DLD1 (cell line): ENCODE data around the gene VPS11.
"Not testable (repeated sequence)": the region's sequence is repeated elsewhere in the genome, so short reads cannot be mapped to it uniquely, and the experiment has no call there.

Experiments
- in situ Hi-C: cut with HindIII; loops from 2 replicates; pipeline ENCODE4 v1.10.0; 2017; ENCODE audit warnings: low sequenced_read_pairs

The VPS11 gene

DNA sequence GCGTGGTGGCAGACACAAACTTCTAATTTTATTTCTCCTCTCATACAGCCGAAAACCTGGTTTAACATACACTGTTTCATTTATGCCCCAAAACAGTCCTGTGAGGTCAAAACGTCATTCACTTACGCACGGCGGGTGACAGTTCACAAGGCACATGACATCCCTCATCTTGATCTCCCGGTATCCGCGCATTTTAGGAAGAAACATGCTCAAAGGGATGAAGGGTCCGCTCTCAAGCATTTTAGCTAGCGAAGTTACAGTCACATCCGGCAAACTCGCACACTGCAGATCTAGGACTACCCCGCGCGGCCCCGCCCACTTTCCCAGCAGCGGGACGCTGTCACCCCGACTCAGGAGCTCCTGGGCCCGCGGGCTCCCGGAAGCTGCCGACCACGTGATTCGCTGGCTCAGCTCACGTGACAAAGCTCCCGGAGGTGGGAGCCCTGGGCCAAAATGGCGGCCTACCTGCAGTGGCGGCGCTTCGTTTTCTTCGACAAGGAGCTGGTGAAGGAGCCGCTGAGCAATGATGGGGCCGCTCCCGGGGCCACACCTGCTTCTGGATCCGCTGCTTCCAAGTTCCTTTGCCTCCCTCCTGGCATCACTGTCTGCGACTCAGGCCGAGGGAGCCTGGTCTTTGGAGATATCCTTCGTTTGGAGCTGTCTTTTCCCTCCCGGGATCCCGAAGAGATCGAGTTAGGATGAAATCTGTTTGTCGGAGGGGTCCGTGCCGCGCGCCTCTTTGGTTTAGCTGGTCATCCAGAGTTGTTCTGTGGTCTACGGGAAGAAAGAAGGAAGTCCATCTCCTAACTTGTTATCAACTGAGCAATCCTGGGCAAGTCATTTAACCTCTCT lies at the start of gene VPS11:
Gene VPS11 (plus strand): TSS at position 448 of the 852 bp plus-strand sequence. CDS start 6 bp downstream, at position 454.
- in situ Hi-C loops = no loop called here

GRCh38 chr11:119018074-119018938 lies 49.3 kb upstream of the VPS11 start, which contains the start of the genes RPS25 and TRAPPC4:
Gene RPS25, minus strand, starts transcription at chr11:119018343. Its CDS starts 59 bp downstream, at chr11:119018284.
Gene TRAPPC4, plus strand, starts transcription at chr11:119018766. Its CDS starts 30 bp downstream, at chr11:119018796.
- in situ Hi-C loops = loop anchor here (5.0 kb wide), 1 partner anchor 84 kb away; the partner anchor contains the start of gene DPAGT1

DNA sequence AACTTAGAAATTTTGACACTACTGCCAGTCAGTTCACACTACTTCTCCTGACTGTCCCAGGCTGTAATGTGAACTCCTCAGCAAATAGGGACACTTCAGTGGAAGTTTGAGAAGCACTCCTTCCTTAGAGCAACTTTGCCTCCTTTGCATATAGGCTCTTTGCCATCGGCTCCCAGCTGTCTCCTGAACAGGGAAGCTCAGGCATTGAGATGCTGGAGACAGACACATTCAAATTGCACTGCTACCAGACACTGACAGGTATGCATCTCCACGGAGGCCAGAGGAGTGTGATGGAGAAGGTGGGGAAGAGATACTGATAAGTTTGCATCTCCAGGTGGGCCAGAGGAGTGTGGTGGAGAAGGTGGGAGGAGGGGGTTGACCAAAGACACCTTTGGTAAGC lies 47.6 kb upstream of the VPS11 start:
- in situ Hi-C loops = loop anchor here (5.0 kb wide), 1 partner anchor 82 kb away; the partner anchor contains the start of gene DPAGT1

DNA sequence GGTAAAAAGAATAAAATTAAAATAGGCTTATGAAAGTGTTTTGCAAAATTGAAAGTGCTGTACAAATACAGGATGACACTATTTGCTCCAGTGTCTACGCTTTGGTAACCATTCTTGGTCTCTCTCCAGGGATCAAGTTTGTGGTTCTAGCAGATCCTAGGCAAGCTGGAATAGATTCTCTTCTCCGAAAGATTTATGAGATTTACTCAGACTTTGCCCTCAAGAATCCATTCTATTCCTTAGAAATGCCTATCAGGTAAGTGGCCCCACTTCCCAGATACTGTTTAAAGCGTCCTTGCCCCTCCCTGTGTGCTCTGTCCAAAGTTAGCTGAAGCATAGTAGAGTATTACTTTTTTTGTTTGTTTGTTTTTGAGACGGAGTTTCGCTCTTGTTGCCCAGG lies 46.0 kb upstream of the VPS11 start:
- in situ Hi-C loops = no loop called here

GRCh38 chr11:119023741-119024140 lies 43.9 kb upstream of the VPS11 start:
- in situ Hi-C loops = no loop called here

- in situ Hi-C loops = no loop called here
These were observed 43.1 kb upstream of the VPS11 start for GRCh38 chr11:119024430-119025098.

GRCh38 chr11:119025099-119025473 lies 42.5 kb upstream of the VPS11 start:
- in situ Hi-C loops = no loop called here

- in situ Hi-C loops = no loop called here
These were observed 42.1 kb upstream of the VPS11 start for GRCh38 chr11:119025541-119025940.

- in situ Hi-C loops = no loop called here
These were observed 41.4 kb upstream of the VPS11 start for GRCh38 chr11:119025978-119026766.

DNA sequence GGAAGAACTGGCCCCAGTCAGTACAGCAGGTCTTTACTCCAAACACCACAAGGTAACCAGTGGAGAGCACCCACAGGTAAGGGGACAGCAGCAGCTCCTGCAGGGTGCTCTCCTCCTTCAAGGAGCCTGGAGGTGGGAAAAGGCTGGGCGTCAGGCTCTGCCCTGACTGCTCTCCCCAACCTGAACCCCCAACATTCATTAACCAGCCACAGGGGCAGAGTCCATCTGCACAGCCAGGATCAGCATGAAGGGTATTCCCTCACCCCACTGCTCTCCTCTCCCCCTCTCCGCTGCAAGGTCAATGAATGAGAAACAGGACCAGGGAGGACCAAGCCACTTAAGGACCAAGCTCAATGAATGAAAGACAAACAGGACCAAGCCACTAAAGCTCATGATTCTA lies 40.6 kb upstream of the VPS11 start:
- in situ Hi-C loops = no loop called here

DNA sequence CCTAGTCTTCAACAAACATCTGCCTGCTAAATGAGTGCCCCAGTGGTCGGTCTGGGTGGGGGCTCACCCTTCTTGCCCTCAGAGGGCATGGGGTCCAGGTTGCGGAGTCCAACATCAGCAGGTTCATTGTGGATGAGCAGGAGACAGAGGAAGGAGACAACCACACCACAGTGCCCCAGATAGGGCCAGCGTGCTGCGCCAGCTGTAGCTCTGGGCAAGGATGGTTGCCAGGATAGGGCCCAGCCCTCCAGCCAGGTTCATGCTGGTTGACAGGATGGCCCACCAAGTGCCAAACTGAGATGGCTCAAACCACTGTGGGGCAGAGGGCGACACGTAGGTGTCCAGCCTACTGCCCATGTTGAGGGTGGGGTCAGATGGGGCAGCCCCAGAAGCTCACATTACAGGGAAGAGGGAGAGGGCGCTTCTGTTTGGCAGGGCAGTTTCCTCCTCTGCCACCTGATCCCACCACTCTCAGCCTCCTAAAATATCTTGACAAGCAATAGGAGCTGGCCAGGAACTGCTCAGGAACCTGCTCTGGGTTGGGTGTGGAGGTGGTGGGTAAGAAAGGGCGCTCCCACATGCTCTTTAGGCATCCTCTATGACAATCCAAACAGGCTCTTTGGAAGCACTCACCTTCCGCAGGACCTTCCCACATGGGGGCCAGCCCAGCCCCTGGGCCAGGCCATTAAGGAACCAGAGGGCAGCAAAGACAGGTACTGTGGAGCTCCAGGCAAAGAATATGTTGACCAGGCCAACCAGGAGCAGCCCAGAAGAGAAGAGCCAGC lies 39.9 kb upstream of the VPS11 start:
- in situ Hi-C loops = no loop called here

DNA sequence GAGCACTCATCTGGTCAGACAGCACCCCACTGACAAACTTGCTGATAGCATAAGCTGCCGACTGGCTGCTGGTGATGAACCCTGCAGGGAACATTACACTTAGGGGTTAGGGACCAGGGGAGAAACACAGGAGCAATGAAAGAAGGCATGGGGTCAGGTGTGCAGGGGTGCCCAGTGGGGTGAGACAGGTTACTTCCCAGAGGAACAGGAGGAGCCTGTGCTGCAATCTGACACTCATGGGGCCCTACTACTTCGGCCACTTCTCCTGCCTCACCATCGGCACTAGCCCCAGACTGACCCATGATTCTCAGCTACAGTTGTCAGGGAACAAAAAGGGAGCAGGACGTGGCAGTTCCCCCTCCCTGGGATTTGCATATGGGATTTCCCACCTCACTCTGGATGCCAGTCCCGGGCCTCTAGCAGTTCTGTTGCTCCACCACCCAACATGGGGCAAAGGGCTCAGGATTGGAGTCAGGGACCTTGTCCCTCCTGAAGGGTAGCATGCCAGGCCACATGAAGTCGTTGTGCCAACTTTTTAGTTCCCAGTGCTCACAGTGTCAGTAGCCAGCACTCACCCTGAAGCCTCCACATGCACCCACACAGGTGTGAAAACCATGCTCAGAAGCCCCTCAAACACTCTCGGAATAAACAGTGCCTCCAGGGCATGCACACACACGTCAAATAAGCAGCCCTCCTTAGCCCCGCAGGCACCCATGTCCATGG lies 39.1 kb upstream of the VPS11 start:
- in situ Hi-C loops = no loop called here

DNA sequence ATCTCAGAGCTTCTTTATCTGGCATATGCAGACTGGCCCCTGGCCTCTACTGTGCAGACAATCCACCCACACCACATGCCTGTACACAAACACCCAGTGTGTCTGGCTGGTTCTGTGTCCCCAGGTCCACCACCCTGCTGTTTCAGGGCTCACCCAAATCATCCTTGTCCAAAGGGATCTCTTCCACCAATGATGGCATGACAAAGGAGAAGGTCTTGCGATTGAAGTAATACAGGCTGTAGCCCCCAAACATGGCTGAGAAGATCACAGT lies 38.6 kb upstream of the VPS11 start:
- in situ Hi-C loops = no loop called here

- in situ Hi-C loops = no loop called here
These were observed 38.1 kb upstream of the VPS11 start for GRCh38 chr11:119029340-119030028.

DNA sequence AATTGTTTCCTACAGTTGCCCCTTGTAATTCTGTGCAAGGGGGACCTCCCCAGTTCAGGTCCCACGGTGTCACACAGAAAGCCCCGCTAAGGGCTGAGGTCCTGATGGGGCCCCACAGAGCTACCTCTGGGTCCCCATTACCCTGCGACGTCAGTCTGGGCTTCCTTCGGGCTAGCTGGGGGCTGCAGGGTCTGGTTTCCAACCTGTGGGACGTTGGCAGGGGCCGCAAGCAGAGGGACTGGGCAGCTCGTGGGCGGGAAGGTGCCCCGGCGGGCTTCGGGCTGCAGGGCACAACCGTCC lies 37.6 kb upstream of the VPS11 start:
- in situ Hi-C loops = no loop called here

DNA sequence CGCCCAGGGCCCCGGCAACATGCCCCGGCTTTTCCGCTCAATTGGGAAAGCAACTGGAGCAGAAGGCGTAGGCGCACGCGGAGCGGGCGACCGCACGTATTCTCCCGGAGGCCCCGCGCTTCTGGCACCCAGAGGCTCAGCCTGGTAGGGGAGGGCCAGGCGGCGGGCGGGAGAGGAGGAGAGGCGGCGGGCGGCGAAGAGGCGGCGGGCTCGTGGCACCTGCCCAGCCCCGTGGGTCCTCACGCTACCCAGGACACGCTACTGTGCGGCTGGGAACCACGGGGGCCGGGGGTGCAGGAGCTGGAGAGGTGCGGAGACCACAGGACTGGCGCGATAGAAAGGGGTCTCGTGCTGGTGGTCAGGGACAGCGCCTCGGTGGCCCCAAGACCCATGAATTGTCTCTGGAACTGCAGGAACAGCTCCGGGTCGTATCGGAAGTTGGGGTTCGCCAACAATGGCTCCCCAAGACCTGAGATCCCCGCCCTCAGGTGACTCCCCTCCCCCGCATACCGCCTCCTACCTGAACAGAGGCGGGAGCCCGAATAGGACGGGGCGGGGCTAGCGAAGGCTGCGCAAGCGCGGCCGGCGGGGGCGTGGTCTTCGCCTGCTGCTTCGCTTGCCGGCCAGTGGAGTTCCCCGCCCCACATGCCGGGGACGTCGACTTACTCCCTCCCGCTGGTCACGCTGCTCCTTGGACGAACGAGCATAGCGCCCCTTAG lies 37.1 kb upstream of the VPS11 start, which contains the start of gene SLC37A4:
Gene SLC37A4 (minus strand): TSS at position 549 of the 719 bp plus-strand sequence.
- in situ Hi-C loops = no loop called here

DNA sequence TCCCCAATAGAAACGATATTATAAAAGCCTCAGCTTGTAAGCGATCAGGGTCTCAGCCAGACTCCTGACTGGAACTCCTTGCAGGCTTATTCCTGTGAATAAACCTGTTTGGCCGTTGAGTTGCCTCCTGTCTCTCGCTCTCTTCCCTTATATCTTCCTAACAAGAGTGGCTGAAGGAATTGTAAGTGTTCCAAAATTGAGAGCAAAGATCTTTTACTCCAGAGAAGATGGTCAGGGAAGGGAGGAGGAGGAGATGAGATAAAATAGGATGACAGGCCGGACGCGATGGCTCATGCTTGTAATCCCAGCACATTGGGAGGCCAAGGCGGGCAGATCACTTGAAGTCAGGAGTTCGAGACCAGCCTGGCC lies 35.7 kb upstream of the VPS11 start:
- in situ Hi-C loops = no loop called here

DNA sequence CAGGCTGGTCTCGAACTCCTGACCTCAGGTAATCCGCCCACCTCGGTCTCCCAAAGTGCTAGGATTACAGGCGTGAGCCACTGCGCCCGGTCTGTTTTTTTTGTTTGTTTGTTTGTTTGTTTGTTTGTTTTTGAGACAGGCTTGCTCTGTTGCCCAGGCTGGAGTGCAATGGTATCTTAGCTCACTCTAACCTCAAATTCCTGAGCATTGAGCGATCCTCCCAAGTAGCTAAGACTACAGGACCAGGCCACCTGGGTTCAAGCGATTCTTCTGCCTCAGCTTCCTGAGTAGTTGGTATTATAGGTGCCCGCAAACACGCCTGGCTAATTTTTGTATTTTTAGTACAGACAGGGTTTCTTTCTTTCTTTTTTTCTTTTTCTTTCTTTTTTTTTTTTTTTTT lies 34.2 kb upstream of the VPS11 start:
- in situ Hi-C loops = not testable (repeated sequence)
